ENCODE results near the gene BOD1L2.

BOD1L2 gene

DNA sequence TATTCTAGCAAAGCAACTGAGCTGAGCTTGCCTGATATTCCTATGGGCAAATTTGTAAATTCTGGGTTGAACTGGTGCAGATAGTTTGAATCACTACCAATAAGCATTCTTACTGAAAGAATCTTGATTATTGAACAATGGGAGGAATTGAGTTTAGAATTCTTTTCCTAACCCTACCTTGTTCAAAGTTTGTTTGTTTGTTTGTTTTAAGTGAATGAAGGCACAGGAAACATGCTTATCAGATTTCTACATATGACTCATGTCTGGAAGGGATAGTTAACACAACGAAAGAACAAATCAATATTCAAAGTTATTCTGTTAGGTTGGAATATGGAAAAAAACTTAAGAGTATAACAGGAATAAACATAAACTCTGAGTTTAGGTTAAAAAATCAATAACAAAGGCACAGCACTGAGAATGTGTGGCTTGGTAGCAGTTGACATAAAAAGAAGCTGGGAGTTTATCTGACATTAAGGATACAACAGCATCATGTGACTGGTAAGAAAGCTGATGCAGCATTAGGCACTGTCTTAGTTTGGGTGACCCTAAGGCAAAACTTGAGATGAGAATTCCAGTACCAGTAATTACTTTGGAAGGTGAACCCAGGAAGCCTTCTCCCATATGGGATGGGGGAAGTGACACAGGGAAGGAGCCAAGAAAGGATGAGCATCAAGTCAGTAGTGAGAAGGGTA, 20.9 kb downstream of the BOD1L2 start:
- H3K27ac ChIP-seq (ENCODE audit: low read length) = no peak overlapping the region
- H2AFZ ChIP-seq (ENCODE audit: low read depth, low read length) = no peak overlapping the region
- H3K9ac ChIP-seq (ENCODE audit: low read length) = no peak overlapping the region
- no peak for TF ChIP-seq CTCF (IDR thresholded peaks at IDR 0.05; ENCODE audit: low read depth, low read length)
- TF ChIP-seq EZH2phosphoT487 (IDR thresholded peaks at IDR 0.05; ENCODE audit: low read depth) = no peak
- no peaks in the 10 kb centered on the region for H4K20me1 ChIP-seq (ENCODE audit: insufficient read depth, low read length)
- peaks cover 39% of the 10 kb centered on the region; the same call in 1 of the 2 replicates for H3K27me3 ChIP-seq (ENCODE audit: low read depth, low read length)
- no peaks in the 10 kb centered on the region for H3K36me3 ChIP-seq (replicated peaks; ENCODE audit: low read depth, low read length)
- no peaks in the 10 kb centered on the region for H3K4me1 ChIP-seq (ENCODE audit: low read length)
- H3K9me3 ChIP-seq (ENCODE audit: insufficient read depth, low read length) = 0 out of 2 replicates have a peak, but pooled peaks cover 3% of the 10 kb centered on the region
- H3K4me2 ChIP-seq (ENCODE audit: low read length) = no peak overlapping the region
- no peak overlapping the region for H3K4me3 ChIP-seq (ENCODE audit: low read length)
- H3K79me2 ChIP-seq (ENCODE audit: low read length) = no peaks in the 10 kb centered on the region

- H3K27me3 ChIP-seq (ENCODE audit: low read depth, low read length) = peaks cover 23% of the 10 kb centered on the region; the same call in 1 of the 2 replicates
- no peak overlapping the region for H3K4me3 ChIP-seq (ENCODE audit: low read length)
- no peaks in the 10 kb centered on the region for H3K79me2 ChIP-seq (ENCODE audit: low read length)
- no peaks in the 10 kb centered on the region for H3K36me3 ChIP-seq (replicated peaks; ENCODE audit: low read depth, low read length)
- no peak overlapping the region for H3K9ac ChIP-seq (ENCODE audit: low read length)
- TF ChIP-seq CTCF (IDR thresholded peaks at IDR 0.05; ENCODE audit: low read depth, low read length) (no peak), EZH2phosphoT487 (IDR thresholded peaks at IDR 0.05; ENCODE audit: low read depth) (no peak)
- peaks cover 13% of the 10 kb centered on the region for H3K9me3 ChIP-seq (ENCODE audit: insufficient read depth, low read length)
- peaks cover 2% of the 10 kb centered on the region; the same call in 1 of the 2 replicates for H3K4me1 ChIP-seq (ENCODE audit: low read length)
- H3K27ac ChIP-seq (ENCODE audit: low read length) = no peak overlapping the region
- H2AFZ ChIP-seq (ENCODE audit: low read depth, low read length) = no peak overlapping the region
- H3K4me2 ChIP-seq (ENCODE audit: low read length) = no peak overlapping the region
- H4K20me1 ChIP-seq (ENCODE audit: insufficient read depth, low read length) = no peaks in the 10 kb centered on the region
These were observed 24.1 kb downstream of the BOD1L2 start for GRCh38 chr18:57171026-57171425.

DNA sequence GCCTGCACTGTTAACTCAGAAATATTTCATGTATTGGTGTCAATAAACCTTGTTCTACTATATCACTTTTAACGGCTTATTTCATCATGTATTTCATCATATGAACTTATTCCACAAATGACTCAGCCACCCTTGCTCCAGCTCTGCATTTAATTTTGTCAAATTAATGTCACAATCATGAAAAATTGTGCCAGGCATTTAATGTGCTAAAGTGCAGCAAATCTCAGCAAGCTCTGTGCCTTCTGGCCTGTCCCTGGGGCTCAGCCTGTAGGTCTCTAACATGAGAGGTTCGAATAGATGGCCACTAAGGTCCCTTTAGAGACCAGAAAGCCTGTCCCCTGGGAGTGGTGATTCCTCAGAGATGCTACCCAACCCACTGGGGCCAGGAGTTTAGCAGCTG, 28.6 kb downstream of the BOD1L2 start:
- Histone ChIP-seq H3K4me3 (ENCODE audit: low read length) (no peak overlapping the region), H3K79me2 (ENCODE audit: low read length) (no peaks in the 10 kb centered on the region), H3K9ac (ENCODE audit: low read length) (no peak overlapping the region), H3K27ac (ENCODE audit: low read length) (no peak overlapping the region), H2AFZ (ENCODE audit: low read depth, low read length) (no peak overlapping the region), H3K4me2 (ENCODE audit: low read length) (no peak overlapping the region), H4K20me1 (ENCODE audit: insufficient read depth, low read length) (no peaks in the 10 kb centered on the region), H3K9me3 (ENCODE audit: insufficient read depth, low read length) (peaks cover 13% of the 10 kb centered on the region), H3K4me1 (ENCODE audit: low read length) (peaks cover 2% of the 10 kb centered on the region; the same call in 1 of the 2 replicates), H3K36me3 (replicated peaks; ENCODE audit: low read depth, low read length) (no peaks in the 10 kb centered on the region), H3K27me3 (ENCODE audit: low read depth, low read length) (0 out of 2 replicates have a peak, but pooled peaks cover 4% of the 10 kb centered on the region)
- no peak for TF ChIP-seq EZH2phosphoT487 (IDR thresholded peaks at IDR 0.05; ENCODE audit: low read depth)
- no peak for TF ChIP-seq CTCF (IDR thresholded peaks at IDR 0.05; ENCODE audit: low read depth, low read length)

GRCh38 chr18:57185434-57185833, 38.5 kb downstream of the BOD1L2 start:
- Histone ChIP-seq H3K79me2 (ENCODE audit: low read length) (no peaks in the 10 kb centered on the region), H3K4me3 (ENCODE audit: low read length) (no peak overlapping the region)

More at GRCh38 chr18:57185434-57185833, 38.5 kb downstream of the BOD1L2 start:
- Histone ChIP-seq H3K4me1 (ENCODE audit: low read length) (no peaks in the 10 kb centered on the region), H3K9me3 (ENCODE audit: insufficient read depth, low read length) (peaks cover 51% of the 10 kb centered on the region), H2AFZ (ENCODE audit: low read depth, low read length) (no peak overlapping the region), H3K9ac (ENCODE audit: low read length) (no peak overlapping the region), H3K36me3 (replicated peaks; ENCODE audit: low read depth, low read length) (peaks cover 8% of the 10 kb centered on the region), H3K27ac (ENCODE audit: low read length) (no peak overlapping the region), H3K27me3 (ENCODE audit: low read depth, low read length) (peaks cover 13% of the 10 kb centered on the region; the same call in 1 of the 2 replicates), H3K4me2 (ENCODE audit: low read length) (no peak overlapping the region), H4K20me1 (ENCODE audit: insufficient read depth, low read length) (no peaks in the 10 kb centered on the region)
- TF ChIP-seq CTCF (IDR thresholded peaks at IDR 0.05; ENCODE audit: low read depth, low read length) (no peak), EZH2phosphoT487 (IDR thresholded peaks at IDR 0.05; ENCODE audit: low read depth) (no peak)
